NCI-H446 treated with DMSO at 0.1 percent for 48 hours (cell line): ENCODE data around the gene MYDGF.
"Not testable (repeated sequence)": the region's sequence is repeated elsewhere in the genome, so short reads cannot be mapped to it uniquely, and the experiment has no call there.

Source experiments
- DNase-seq: peaks from one replicate; lab custom pipeline; 2025; lab: John Stamatoyannopoulos, UW

Gene MYDGF

DNA sequence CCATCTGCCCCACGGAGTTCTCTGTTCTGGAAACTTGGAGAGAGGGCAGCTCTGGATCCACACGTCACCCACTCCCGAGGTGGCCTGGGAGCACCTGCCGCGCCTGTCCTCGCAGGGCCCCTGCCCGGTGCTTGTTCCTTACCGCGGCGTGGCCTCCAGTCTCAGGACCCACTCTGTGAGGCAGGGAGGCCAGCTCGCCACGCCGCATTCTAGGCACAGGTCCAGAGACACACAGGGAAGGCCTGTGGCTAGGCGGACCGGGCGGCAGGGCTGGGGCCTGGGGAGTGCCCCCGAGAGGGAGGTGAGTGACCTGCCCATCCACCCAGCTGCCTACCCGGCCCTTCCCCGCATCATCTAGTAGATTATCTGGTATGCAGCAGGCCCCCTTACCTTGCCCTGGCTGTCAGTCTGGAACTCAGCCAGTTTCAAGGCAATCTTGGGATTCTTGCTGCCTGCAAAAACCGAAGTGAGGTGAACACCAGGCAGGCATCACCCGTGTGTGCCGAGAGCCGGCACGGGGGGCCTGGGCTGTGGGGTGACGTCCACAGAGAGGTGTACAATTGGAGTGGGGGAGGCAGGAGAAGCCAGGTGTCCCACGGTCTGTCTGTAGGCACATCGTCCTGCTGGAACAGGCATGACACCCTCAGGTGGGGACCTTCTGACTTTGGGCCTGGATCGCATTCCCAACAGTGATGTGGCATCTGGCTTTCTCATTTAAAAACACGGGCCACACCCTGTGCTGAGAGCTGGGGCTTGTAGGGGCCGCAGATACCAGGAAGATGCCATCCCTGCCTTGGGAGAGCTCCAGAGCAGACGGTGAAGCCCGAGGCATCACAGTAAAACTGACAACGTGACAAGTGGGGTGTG is 29.9 kb upstream of the MYDGF start:
- DNase-seq, result no peak

DNA sequence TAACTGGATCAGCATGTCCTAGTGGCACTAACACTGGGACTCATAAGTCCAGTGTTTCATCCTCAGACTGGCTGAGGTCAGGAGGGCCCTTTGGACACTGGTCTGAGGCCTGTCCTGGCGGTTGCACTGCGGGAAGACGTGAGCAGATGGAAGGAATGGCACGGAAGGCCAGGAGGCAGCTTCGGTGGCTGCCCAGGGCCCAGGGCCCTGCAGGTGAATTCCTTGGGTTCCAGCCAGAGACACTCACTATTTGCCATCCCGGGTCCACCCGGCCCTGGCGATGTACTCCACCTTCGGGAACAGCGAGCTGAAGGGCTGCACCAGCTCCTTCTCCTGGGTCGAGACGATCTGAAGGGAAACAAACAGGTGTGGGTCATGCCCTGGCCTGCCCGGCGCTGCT is 27.2 kb upstream of the MYDGF start:
- no peak for DNase-seq

DNA sequence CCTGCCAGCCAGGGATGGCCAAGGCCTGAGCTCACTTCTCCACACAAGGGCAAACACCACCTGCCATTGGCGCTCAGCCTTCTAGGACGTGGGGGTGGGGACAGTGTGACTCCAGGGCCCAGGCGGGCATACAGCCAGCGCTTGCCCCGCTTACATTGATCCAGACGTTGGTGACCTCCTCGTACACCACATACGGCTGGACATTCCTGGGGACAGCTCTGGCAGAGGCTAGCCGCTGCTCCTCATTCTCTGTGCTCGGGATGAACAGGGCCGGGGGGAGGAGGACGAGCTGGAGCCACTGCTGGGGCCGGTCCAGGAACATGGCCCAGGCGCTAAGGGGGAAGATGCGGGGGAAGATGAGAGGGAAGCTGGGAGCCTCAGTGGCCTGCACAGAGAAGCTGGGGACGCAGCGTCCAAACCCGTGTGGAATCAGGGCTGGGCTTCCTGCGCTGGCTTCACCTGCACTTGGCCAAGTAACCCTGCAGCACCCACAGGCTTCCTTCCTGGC is 25.1 kb upstream of the MYDGF start:
- DNase-seq, result peak; percentile 58

DNA sequence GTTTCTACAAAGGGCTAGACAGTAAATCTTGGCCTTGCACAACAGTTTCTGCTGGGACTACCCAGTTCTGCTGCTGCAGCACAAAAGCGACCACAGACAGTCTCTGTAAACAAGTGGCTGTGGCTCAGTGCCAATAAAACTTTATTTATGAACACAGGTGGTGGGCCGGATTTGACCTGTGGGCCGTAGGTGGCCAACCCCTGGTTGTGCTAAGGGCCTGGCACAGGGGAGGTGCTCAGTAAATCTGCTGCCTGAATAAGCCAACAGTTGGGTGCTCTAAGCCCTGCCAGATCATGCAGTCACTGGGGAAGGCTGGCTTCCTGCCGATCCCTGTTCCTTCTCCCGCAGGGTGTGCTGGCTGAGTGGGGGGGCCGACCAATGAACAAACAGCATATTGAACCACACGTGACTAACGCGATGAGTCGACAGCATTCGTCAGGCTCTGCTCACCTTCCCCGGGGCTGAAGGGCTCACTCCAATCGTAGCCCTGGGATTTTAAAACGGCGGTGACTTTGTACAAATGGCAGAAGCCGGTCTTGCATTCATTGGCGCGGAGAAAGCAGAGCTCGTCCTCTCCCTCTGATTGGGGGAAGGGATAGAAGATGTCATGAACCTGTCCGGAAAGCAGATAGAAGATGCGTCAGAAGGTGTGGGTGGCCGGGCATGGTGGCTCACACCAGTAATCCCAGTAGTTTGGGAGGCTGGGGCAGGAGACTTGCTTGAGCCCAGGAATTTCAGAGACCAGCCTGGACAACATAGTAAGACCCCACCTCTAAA is 24.3 kb upstream of the MYDGF start:
- DNase-seq, result peak; percentile 88

DNA sequence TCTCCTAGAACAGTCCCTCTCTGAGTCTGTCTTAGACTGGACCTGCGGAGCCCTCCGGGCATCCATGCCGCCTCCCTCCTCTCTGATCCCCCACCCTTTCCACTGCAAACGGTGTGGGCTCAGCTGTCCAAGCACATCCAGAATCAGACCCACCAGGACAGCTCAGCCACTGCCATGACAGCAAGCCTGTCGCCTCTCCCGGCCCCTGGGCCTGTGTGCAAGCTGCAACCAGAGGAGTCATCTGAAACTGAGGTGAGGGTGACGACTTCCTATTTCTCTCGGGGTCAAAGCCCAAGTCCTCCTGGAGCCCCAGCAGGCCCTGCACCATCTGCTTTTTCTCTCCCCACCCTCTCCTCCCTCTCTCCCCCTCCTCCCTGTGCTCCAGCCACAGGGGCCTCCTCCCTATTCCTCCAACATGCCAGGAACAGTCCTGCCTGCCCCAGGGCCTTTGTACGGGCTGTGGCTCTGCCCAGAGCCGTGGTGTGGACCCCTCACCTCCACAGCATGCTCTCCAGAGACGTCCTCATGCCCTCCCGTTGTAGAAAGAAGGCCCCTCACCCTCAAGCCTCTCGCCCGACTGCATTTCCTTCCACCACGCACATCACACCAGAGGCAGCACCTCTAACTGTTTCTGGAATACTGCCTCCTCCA is 23.5 kb upstream of the MYDGF start:
- no peak for DNase-seq

DNA sequence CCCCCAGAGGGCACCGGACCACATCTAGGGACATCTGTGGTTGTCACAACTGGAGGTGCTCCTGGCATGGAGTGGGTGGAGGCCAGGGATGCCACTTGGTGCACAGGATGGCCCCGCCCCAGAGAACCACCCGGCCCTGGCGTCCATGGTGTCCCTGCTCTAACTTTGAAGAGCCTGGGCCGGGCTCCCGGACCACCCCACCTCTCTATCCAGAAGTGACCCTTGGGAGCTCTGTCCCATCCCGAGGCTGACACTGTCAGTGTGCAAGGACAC is 22.9 kb upstream of the MYDGF start:
- no peak for DNase-seq

DNA sequence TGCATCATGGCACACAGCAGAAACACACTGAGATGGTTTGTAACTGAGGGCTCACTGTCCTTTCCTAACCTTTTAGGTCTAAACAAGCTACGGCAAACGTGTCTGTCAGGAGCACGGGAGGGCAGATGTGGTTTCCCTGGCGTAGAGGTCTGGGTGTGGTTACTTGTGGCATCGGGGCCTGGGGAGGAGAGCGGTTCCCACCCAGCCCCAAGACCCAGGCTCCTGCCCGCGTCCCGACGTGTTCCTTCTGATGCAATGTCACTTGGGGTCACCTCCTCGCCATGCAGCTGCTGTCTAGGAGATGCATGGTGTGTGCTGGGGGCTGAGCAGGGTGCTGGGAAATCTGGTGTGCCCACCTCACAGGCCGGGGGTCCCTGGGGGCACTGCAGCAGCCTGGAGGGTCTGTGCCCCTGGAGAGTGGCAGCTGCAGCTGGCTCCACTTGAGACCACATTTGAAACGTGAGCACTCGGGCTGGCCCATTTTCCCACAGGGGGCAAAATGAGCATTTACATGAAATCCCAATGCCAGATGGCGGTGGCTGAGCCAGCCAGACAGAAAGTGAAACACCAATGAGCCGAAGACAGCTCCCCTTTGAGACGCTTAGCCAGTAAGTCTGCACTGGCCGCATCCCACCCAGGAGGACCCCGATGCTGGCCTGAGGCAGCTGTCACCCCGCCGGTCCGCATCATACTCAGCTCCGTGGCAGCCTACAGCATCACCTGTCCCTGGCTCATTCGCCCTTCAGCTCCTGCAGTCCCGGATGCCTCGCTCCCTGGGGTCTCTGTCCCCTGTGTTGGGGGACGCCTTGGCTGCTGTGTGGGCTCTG is 22.3 kb upstream of the MYDGF start:
- no peak for DNase-seq

DNA sequence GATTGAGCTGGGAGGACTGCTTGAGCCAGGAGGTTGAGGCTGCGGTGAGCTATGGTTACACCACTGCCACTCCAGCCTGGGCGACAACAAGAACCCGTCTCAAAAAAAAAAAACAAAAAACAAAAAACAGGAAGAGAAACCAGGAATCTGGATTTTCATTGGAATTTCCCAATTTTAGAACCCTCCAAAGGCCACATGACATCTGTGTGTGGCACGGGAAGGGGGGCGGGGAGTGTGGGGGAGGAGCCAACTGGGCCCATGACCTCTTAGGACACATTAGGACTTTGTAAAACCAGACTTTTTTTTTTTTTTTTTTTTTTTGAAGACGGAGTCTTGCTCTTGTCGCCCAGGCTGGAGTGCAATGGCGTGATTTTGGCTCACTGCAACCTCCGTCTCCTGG is 21.2 kb upstream of the MYDGF start:
- DNase-seq, result no peak

DNA sequence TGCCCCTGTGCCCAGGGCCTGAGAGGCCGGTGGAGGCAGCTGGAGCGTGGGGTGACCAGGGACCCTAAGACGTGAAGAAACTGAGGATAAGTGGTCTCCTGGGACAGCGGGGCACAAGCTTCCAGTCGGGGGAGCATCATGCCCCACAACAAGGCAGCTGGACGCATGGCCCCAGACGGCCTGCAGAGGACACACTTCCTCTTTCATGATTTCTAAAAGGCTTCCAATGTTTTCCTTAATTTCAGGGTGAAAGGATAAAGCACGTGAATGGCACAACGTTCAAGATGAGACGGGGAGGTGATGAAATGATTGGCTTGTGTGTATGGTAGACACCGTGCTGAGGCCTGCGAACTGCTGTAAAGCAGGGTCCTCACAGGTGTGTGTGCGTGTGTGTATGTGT is 20.2 kb upstream of the MYDGF start:
- DNase-seq, result no peak

DNA sequence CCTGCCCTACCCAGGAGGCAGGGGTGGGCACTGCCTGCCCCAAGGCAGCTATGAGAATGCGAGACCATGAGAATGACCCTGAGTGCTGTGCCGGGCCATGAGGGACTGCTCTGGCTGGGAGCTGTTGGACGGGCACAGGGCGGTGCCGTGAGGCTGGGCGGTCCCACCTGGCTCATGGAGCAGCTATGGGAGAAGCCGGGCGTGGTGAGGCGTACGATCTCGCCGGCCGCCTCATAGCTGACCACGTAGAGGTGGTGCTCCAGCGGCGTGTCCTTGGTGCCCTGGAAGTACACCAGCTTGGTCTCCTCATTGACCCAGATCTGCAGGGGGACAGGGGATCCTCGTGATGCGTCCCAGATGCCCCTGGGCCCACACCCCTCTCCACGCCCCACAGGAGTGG is 19.3 kb upstream of the MYDGF start:
- DNase-seq, result no peak

DNA sequence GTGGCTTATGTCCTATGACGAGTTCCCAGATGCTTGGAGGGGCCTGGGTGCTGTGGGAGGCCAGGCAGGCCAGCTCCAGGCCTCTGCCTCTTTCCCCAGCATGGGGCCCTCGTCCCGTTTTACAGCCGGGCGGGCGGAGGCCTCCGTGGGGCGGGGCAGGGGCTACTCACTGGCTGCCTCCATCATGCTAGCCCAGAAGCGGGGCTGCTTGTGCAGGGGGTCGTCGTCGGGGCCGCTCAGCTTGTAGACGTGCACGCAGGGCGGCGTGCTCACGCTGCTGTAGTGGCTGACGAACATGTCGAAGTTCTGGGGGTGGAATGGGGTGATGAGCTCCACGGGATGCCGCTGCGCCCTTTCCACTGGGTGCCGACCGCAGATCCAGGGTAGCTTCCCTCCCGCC is 18.4 kb upstream of the MYDGF start:
- DNase-seq, result no peak

DNA sequence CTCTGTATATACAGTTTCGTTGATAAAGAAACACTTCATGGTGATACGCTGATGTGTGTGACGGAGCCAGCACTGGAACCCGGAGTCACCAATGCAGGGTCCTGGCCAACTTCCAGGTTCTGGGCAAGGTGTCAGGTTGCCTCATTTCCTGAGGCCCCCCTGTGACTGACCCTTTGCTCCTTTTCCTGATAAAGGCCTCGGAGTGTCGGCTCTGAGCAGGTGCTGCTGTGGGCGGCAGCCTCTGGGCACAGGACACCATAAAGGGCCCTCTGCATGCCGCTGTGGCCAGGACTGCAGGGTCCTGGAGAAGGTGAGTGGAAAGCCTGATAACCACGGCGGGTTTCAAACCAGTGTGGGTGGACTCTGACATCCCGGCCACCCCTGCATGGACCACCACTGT is 17.3 kb upstream of the MYDGF start:
- DNase-seq, result no peak

DNA sequence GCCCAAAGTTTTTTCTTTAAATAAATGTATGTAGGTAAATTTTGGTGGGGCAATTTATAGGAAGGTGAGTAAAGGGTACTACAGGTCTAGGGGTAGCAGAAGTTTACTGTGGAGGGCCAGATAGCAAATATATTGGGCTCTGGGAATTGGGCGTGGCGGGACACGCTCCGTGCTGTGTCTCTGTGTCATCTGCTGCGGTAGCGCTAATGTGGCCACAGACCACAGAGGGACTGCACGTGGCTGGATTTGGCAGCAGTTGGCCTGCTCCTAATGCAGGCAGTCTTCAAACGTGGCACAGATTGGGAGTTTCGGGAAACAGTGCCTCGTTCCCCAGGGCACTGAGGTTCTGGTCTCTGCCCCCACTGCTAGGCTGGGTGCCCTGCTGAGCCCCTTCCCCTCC is 16.6 kb upstream of the MYDGF start:
- DNase-seq, result no peak

DNA sequence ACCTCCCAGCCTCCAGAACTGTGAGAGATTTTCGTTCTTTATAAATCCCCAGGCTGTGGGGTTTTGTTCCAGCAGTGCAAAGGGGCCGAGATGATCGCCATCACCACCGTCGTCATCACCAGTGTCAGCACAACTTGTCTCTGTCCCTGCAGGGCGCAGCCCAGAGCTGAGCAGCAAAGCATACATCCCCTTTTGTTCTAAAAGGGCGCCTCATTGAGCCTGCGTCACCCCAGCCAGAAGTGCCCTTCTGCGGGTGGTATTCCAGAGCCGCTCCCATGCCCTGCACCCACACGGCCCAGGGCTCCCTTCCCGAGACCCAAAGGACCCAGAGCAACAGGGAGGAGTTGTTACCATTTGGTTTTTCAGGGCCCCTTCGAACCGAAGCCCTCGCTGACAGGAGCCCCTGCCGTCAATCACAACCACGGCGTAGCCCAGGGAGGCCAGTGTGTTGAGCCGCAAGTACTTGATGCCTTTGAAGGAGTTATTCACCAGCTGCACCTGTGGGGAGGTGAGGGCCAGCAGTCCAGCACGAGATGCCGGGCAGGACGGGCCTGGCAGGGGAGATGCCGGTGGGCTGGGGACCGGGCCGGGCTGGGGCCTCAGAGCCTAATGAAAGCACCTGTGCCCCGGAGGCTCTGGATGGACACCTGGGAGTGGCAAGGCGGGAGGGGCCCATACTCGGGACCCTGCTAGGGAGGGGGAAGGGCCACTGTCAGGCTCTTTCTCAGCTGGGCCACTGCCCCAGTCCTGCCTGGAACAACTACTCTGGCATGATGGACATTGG is 14.4 kb upstream of the MYDGF start:
- DNase-seq, result no peak

DNA sequence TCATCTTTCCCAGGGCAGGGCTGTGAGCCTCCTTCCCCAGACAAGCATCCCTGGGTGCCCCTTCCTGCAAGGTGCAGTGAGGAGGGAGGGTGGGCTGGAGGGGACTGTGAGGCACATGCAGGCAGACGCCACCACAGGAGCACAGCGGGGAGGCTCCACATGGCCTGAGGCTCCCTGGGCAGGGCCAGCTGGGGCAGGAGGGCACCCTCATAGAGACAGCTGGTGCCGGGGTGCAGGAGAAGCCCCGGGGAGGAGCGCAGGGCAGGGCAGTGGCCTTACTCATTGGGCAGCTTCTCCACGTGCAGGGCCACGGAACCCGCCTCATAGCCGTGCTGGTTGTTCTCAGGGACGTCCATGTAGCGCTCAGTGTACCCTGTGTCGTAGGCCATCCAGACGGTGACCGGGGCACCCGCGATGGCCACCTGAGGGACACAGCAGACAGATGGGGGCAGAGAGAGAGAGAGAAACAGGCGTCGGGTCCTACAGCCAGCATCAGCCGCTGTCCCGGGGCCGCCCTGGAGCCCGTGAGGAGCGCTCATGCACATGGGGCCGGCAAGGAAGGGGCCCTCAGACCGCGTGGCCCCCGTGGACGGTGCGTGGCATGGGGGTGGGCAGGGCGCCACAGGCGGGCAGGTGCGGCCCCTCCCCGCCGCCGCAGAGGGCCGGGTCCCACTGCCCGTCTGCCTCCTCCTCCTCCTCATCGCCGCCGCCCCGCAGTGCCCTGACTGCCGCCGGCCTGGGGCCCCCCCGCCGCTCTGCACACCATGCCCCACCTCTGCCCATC is 12.5 kb upstream of the MYDGF start:
- no peak for DNase-seq

DNA sequence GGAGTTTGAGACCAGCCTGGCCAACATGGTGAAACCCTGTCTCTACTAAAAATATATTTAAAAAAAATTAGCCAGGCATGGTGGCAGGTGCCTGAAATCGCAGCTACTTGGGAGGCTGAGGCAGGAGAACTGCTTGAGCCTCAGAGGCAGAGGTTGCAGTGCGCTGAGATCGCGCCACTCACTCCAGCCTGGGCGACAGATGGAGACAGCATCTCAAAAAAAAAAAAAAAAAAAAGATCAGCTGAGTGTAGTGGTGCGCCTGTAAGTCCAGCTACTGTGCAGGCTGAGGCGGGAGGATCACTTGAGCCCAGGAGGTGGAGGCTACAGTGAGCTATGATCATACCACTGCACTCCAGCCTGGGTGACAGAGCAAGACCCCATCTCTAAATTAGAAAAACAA is 9.9 kb upstream of the MYDGF start:
- not testable (repeated sequence) for DNase-seq

DNA sequence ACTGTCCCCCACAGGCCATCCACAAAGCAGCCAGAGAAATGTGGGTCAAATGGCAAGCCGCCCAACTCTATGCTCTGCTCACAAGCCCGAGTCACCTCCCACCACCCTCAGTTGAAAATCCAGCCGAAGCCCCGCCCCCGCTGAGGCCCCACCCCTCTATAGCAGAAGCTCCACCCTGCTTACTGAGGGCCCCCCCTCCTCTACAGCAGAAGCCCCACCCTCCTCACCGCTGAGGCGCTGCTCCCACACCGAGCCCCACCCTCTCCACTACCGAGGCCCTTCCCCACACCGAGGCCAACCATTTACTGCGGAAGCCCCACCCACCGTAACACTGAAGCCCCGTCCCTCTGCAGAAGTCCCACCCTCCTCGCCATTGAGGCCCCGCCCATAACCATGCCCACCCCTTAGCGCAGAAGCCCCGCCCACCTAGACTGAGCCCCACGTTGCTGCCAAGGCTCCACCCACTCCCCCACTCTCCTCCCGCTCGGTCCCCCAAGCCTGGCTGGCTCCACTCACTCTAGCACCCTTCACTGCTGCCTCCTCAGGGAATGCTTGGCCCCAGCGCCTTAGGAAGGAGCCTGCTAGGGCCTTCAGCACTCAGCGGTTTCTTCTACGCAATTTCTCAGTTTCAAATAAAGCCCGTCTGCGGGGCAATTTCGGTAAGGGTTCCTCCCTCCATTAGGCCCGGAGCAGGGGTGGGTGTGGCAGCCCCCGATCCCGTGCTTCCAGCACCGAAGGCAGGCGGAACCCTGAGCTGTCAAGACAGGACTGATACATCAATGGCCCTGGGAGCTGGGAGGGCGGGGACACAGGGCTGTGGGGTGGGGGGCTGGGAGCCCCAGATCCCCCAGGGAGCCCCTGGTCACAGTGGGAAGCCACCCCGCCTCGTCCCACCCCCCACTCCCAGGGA is 9.0 kb upstream of the MYDGF start:
- no peak for DNase-seq

DNA sequence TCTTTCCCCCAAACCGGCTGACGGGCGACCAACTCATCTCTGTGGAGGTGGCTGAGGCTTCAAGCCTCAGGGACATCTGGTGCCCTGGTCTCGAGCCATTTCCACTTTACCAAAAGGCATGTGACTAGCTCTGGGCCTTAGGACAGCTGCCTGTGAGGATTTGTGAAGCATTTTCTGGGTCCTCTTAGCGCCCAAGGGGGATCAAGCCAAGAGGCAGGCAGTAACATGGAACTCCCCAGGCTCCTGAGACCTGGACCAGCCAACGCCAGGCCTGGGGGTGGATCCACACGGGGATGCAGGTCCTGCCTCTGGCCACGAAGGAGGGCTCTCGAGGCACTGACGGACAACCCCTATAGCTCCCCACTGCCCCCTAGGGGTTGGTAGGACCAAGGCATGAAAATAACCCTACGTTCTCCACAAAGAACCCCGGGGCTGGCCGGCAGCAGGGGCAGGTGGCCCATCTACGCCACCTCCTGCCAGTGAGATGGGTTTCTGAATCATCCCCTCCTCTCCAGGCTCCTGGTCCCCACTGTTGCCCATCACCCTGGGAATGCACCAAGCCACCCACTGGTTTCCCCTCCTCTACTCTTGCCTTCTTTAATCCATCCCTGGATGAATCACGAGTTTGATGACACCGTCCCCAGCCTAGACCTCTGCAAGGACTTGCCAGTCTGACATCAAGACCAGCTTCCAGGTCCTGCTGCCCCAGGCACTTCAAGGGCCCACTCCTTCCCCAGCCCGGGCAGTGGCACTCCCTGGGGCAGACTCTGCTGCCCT is 7.0 kb upstream of the MYDGF start:
- DNase-seq, result peak; percentile 37

DNA sequence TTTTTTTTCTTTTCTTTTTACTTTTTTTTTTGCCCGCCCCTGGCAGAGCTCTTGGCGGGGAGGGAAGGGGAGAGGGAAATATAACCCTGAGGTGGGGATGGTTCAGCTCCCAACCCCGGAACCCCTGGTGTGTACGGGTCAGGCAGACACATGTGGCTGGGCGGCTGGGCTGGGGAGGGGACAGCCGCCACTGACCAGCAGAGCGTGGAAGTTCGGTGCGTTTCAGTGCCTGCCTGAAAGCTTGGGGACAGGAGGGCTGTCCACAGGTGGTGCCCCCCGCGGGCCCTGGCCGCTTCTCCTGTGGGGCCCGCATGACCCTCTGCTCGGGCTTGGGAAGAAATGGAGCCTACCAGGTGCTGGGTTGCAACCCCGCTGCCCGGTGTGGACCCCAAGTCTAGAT is 5.2 kb upstream of the MYDGF start:
- no peak for DNase-seq
